ENCODE data around the gene EPHA6. TPM values are rescaled to one million over a fixed set of nuclear protein-coding genes. Genes with fewer than 3 reads are reported as not detected.

Gene EPHA6
- total RNA-seq, 2 donors from 2014 or later: 0.52 to 2.0 TPM

DNA sequence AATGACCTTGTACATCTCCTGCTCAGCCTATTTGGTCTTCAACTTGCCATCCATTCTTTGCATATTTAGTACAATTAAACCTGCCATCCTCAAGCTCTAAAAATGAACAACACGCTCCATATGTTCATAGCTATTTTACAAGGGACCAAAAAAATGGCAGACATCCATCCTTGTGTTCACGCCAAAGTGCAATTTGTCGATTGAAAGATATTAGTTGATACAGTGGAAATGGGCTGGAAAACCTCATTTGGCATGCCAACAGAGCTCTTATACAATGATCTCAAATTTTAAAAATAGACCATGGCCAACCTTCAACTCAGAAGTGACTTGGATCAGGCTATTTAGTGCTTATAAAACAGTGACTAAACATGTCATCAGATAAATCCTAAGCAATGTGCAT, 536.6 kb downstream of the EPHA6 start:
- no peaks in the 10 kb centered on the region for H3K4me1 ChIP-seq
- no peaks in the 10 kb centered on the region for H3K27me3 ChIP-seq
- no peak overlapping the region for H3K4me3 ChIP-seq
- no peaks in the 10 kb centered on the region for H3K36me3 ChIP-seq (replicated peaks in 1 of 2; ENCODE audit: insufficient read depth in 1 of 2, low read depth in 2 of 2)
- intact Hi-C loops (cut with DNase I): no loop called here
- DNase-seq: no peak
- WGBS, 2 donors: 74 to 76% methylated on average over 3 of the region's 3 CpGs
- no peak for TF ChIP-seq POLR2A (IDR thresholded peaks at IDR 0.05)
- TF ChIP-seq, protein P1, sequence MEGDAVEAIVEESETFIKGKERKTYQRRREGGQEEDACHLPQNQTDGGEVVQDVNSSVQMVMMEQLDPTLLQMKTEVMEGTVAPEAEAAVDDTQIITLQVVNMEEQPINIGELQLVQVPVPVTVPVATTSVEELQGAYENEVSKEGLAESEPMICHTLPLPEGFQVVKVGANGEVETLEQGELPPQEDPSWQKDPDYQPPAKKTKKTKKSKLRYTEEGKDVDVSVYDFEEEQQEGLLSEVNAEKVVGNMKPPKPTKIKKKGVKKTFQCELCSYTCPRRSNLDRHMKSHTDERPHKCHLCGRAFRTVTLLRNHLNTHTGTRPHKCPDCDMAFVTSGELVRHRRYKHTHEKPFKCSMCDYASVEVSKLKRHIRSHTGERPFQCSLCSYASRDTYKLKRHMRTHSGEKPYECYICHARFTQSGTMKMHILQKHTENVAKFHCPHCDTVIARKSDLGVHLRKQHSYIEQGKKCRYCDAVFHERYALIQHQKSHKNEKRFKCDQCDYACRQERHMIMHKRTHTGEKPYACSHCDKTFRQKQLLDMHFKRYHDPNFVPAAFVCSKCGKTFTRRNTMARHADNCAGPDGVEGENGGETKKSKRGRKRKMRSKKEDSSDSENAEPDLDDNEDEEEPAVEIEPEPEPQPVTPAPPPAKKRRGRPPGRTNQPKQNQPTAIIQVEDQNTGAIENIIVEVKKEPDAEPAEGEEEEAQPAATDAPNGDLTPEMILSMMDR (IDR thresholded peaks at IDR 0.05): no peak
- H3K27ac ChIP-seq: no peak overlapping the region
- ATAC-seq: no peak
- peaks cover 0 to 10% (median 0%) of the 10 kb centered on the region in 3 donors for H3K9me3 ChIP-seq

DNA sequence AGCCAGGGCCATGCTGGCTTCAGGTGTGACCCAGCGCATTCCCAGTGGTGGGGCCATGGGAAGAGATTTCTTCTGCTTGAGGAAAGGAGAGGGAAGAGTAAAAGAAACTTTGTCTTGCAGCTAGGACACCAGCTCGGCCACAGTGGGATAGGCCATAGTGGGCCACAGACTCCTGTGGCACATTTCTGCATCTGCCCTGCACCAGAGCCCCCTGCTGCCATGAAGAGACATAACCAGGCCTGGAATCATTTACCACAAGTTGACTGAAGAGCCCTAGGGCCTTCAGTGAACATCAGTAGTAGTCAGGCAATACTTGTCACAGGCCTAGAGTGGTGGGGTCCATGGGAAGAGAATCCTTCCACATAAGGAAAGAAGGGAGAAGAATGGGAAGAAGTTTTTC, 538.8 kb downstream of the EPHA6 start:
- no peaks in the 10 kb centered on the region for H3K36me3 ChIP-seq (replicated peaks in 1 of 2; ENCODE audit: insufficient read depth in 1 of 2, low read depth in 2 of 2)
- 50 to 64% methylated on average over 2 of the region's 2 CpGs for WGBS, 2 donors

DNA sequence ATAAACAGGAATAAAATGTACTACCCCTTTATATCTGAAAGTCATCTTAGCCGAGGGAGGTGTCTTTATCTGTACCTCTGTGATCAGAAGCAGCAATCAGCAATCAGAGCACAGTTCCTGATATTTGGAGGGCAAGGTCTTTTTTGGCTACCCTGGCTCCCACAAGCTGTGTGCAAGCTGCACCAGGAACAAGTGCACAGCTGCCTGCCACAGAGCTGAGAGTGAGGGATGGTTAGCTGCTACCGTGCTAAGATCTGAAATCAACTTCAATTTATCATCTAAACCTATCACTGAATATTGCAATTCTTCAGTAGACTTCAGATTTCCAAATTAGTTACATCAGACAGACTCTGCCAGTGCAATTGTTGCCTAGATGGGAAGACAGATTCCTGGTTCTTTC, 545.6 kb downstream of the EPHA6 start:
- ATAC-seq (no peak), DNase-seq (no peak)
- no peak overlapping the region for H3K4me3 ChIP-seq
- TF ChIP-seq POLR2A (IDR thresholded peaks at IDR 0.05): no peak
- no peaks in the 10 kb centered on the region for H3K36me3 ChIP-seq (replicated peaks in 1 of 2; ENCODE audit: insufficient read depth in 1 of 2, low read depth in 2 of 2)
- H3K4me1 ChIP-seq: no peaks in the 10 kb centered on the region
- 21 to 33% methylated on average over 2 of the region's 2 CpGs for WGBS, 2 donors
- H3K9me3 ChIP-seq: no peaks in the 10 kb centered on the region
- no peak overlapping the region for H3K27ac ChIP-seq
- intact Hi-C loops (cut with DNase I): no loop called here
- no peaks in the 10 kb centered on the region for H3K27me3 ChIP-seq

More for the DNA sequence above, 538.8 kb downstream of the EPHA6 start:
- Histone ChIP-seq H3K27me3 (no peaks in the 10 kb centered on the region), H3K4me3 (no peak overlapping the region), H3K27ac (no peak overlapping the region), H3K4me1 (no peaks in the 10 kb centered on the region), H3K9me3 (peaks cover 0 to 10% (median 0%) of the 10 kb centered on the region in 3 donors)
- intact Hi-C loops (cut with DNase I): no loop called here
- DNase-seq: no peak
- ATAC-seq: no peak
- TF ChIP-seq, protein P1 (IDR thresholded peaks at IDR 0.05): no peak
- no peak for TF ChIP-seq POLR2A (IDR thresholded peaks at IDR 0.05)

DNA sequence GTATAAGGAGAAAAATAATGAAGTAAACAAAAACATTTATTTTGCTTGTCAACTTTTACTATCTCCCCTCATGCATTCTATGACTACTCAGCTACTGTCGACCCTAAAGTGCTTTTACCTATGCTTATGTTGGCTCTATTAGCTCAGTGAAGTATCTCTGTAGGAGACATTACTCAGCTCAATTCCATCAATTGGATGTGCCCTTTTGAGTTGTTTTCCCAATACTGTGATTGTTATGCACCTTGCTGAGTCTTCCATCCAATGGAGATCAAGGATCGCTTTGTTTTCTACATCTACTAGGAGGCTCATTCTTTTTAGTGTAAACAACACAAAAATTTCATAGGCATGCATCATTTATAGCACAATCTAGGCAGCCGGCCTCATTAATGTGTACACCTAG, 546.4 kb downstream of the EPHA6 start:
- no peaks in the 10 kb centered on the region for H3K36me3 ChIP-seq (replicated peaks in 1 of 2; ENCODE audit: insufficient read depth in 1 of 2, low read depth in 2 of 2)

DNA sequence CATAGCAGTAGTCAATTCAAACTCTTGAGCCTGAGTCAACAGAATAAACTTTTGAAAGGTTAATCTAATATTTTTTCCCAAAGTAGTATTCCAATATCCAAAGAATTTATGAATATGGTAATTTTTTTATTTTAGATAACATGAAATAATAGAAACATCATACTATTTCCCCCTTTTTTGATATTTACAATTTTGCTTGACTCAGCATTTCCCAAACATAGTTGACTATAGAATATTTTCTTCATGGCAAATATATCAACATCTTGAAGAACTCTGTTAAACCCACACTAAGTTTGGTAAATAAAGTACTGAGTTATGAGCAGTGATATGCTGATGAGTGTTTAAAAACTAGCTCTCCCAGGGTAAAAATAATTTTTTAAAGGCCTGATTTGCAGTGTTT, 570.2 kb downstream of the EPHA6 start:
- ATAC-seq (no peak), DNase-seq (no peak)
- H3K27ac ChIP-seq: no peak overlapping the region
- H3K9me3 ChIP-seq: no peaks in the 10 kb centered on the region
- H3K4me3 ChIP-seq: no peak overlapping the region
- no peak for TF ChIP-seq POLR2A (IDR thresholded peaks at IDR 0.05)
- TF ChIP-seq, protein P1 (IDR thresholded peaks at IDR 0.05): no peak
- H3K27me3 ChIP-seq: no peaks in the 10 kb centered on the region
- no peaks in the 10 kb centered on the region for H3K36me3 ChIP-seq (replicated peaks in 1 of 2; ENCODE audit: insufficient read depth in 1 of 2, low read depth in 2 of 2)
- H3K4me1 ChIP-seq: no peaks in the 10 kb centered on the region
- intact Hi-C loops (cut with DNase I): no loop called here

More for the DNA sequence above, 546.4 kb downstream of the EPHA6 start:
- 60 to 68% methylated on average over 3 of the region's 3 CpGs for WGBS, 2 donors
- no peak for ATAC-seq
- no peak for TF ChIP-seq POLR2A (IDR thresholded peaks at IDR 0.05)
- TF ChIP-seq, protein P1 (IDR thresholded peaks at IDR 0.05): no peak
- no peaks in the 10 kb centered on the region for H3K27me3 ChIP-seq
- DNase-seq: no peak
- no peaks in the 10 kb centered on the region for H3K4me1 ChIP-seq
- H3K9me3 ChIP-seq: no peaks in the 10 kb centered on the region
- intact Hi-C loops (cut with DNase I): no loop called here
- no peak overlapping the region for H3K4me3 ChIP-seq
- no peak overlapping the region for H3K27ac ChIP-seq
